ENCODE results near the gene MED15.

Gene MED15

GRCh38 chr22:20613301-20613700 is 105.9 kb downstream of the MED15 start:
- H2AK5ac ChIP-seq (ENCODE audit: low read length), result no peak overlapping the region
- no peak overlapping the region for H3K4me3 ChIP-seq (ENCODE audit: low read depth, low read length)
- H2BK5ac ChIP-seq (ENCODE audit: low read depth, low read length, poor library complexity), result no peak overlapping the region
- no peak overlapping the region for H3K9ac ChIP-seq (ENCODE audit: low read length)
- no peak overlapping the region for H2BK12ac ChIP-seq (ENCODE audit: low read length)
- H4K8ac ChIP-seq (ENCODE audit: low read depth, low read length), result no peak overlapping the region
- DNase-seq, result no peak
- no peaks in the 10 kb centered on the region for H3K4me1 ChIP-seq (ENCODE audit: control insufficient read depth in 1 of 2, insufficient read depth in 2 of 2, low read length in 2 of 2)
- no peaks in the 10 kb centered on the region for H3K27me3 ChIP-seq (ENCODE audit: insufficient read depth, low read length)
- no CpG with 5 or more reads among the region's 6 CpGs for WGBS (ENCODE audit: extremely low coverage, insufficient coverage, insufficient read length)
- H3K36me3 ChIP-seq (ENCODE audit: control insufficient read depth in 1 of 2, insufficient read depth in 2 of 2, low read length in 2 of 2), result no peaks in the 10 kb centered on the region
- H3K14ac ChIP-seq (ENCODE audit: low read length), result no peak overlapping the region
- peaks cover 2% of the 10 kb centered on the region for H3K9me3 ChIP-seq (ENCODE audit: insufficient read depth, low read depth, low read length)
- H3K27ac ChIP-seq (ENCODE audit: low read depth, low read length), result no peak overlapping the region
- peaks cover 2% of the 10 kb centered on the region for H3K79me2 ChIP-seq (ENCODE audit: control insufficient read depth, insufficient read depth, low read length, poor library complexity)
- no peak overlapping the region for H3K18ac ChIP-seq (ENCODE audit: low read length)
- no peak overlapping the region for H4K12ac ChIP-seq (ENCODE audit: low read depth, low read length)
- H2BK120ac ChIP-seq (ENCODE audit: insufficient read depth, low read length, poor library complexity), result no peak overlapping the region
- H4K91ac ChIP-seq (ENCODE audit: low read depth, low read length), result no peak overlapping the region
- no peak overlapping the region for H3K23ac ChIP-seq (ENCODE audit: low read length)
- H3K4ac ChIP-seq (ENCODE audit: low read depth, low read length), result no peak overlapping the region
- H3K4me2 ChIP-seq (ENCODE audit: low read length), result no peak overlapping the region
- no peak overlapping the region for H2AFZ ChIP-seq (ENCODE audit: insufficient read depth, low read length, poor library complexity)
- no peaks in the 10 kb centered on the region for H3K79me1 ChIP-seq (ENCODE audit: low read length)

GRCh38 chr22:20615021-20615420 is 107.6 kb downstream of the MED15 start:
- H3K79me1 ChIP-seq (ENCODE audit: low read length), result no peaks in the 10 kb centered on the region
- no peaks in the 10 kb centered on the region for H3K27me3 ChIP-seq (ENCODE audit: insufficient read depth, low read length)
- no peak overlapping the region for H3K4ac ChIP-seq (ENCODE audit: low read depth, low read length)
- no peaks in the 10 kb centered on the region for H3K4me1 ChIP-seq (ENCODE audit: control insufficient read depth in 1 of 2, insufficient read depth in 2 of 2, low read length in 2 of 2)
- H3K18ac ChIP-seq (ENCODE audit: low read length), result no peak overlapping the region
- H3K4me2 ChIP-seq (ENCODE audit: low read length), result no peak overlapping the region
- WGBS (ENCODE audit: extremely low coverage, insufficient coverage, insufficient read length), result no CpG with 5 or more reads among the region's 6 CpGs
- no peak overlapping the region for H4K12ac ChIP-seq (ENCODE audit: low read depth, low read length)
- no peak overlapping the region for H3K4me3 ChIP-seq (ENCODE audit: low read depth, low read length)
- H2AFZ ChIP-seq (ENCODE audit: insufficient read depth, low read length, poor library complexity), result no peak overlapping the region
- no peaks in the 10 kb centered on the region for H3K36me3 ChIP-seq (ENCODE audit: control insufficient read depth in 1 of 2, insufficient read depth in 2 of 2, low read length in 2 of 2)
- no peak overlapping the region for H3K23ac ChIP-seq (ENCODE audit: low read length)
- H4K91ac ChIP-seq (ENCODE audit: low read depth, low read length), result no peak overlapping the region
- H2BK5ac ChIP-seq (ENCODE audit: low read depth, low read length, poor library complexity), result no peak overlapping the region
- H3K9ac ChIP-seq (ENCODE audit: low read length), result no peak overlapping the region
- no peak overlapping the region for H2AK5ac ChIP-seq (ENCODE audit: low read length)
- no peak overlapping the region for H2BK120ac ChIP-seq (ENCODE audit: insufficient read depth, low read length, poor library complexity)
- DNase-seq, result no peak
- H3K27ac ChIP-seq (ENCODE audit: low read depth, low read length), result no peak overlapping the region
- no peak overlapping the region for H4K8ac ChIP-seq (ENCODE audit: low read depth, low read length)
- H2BK12ac ChIP-seq (ENCODE audit: low read length), result no peak overlapping the region
- H3K79me2 ChIP-seq (ENCODE audit: control insufficient read depth, insufficient read depth, low read length, poor library complexity), result peaks cover 2% of the 10 kb centered on the region
- no peak overlapping the region for H3K14ac ChIP-seq (ENCODE audit: low read length)
- H3K9me3 ChIP-seq (ENCODE audit: insufficient read depth, low read depth, low read length), result peaks cover 2% of the 10 kb centered on the region

- H2AK5ac ChIP-seq (ENCODE audit: low read length), result no peak overlapping the region
- no peak overlapping the region for H4K8ac ChIP-seq (ENCODE audit: low read depth, low read length)
- no peak overlapping the region for H3K4me3 ChIP-seq (ENCODE audit: low read depth, low read length)
- H4K91ac ChIP-seq (ENCODE audit: low read depth, low read length), result no peak overlapping the region
- H2BK12ac ChIP-seq (ENCODE audit: low read length), result no peak overlapping the region
- H3K23ac ChIP-seq (ENCODE audit: low read length), result no peak overlapping the region
- H2BK120ac ChIP-seq (ENCODE audit: insufficient read depth, low read length, poor library complexity), result no peak overlapping the region
- peaks cover 2% of the 10 kb centered on the region for H3K79me2 ChIP-seq (ENCODE audit: control insufficient read depth, insufficient read depth, low read length, poor library complexity)
- H3K18ac ChIP-seq (ENCODE audit: low read length), result no peak overlapping the region
- no peaks in the 10 kb centered on the region for H3K27me3 ChIP-seq (ENCODE audit: insufficient read depth, low read length)
- peak; percentile 23 to 38 for DNase-seq
- no peak overlapping the region for H3K4ac ChIP-seq (ENCODE audit: low read depth, low read length)
- peaks cover 2% of the 10 kb centered on the region for H3K9me3 ChIP-seq (ENCODE audit: insufficient read depth, low read depth, low read length)
- no peak overlapping the region for H3K4me2 ChIP-seq (ENCODE audit: low read length)
- no peak overlapping the region for H3K9ac ChIP-seq (ENCODE audit: low read length)
- H3K36me3 ChIP-seq (ENCODE audit: control insufficient read depth in 1 of 2, insufficient read depth in 2 of 2, low read length in 2 of 2), result no peaks in the 10 kb centered on the region
- no peak overlapping the region for H4K12ac ChIP-seq (ENCODE audit: low read depth, low read length)
- no peak overlapping the region for H3K27ac ChIP-seq (ENCODE audit: low read depth, low read length)
- no peak overlapping the region for H3K14ac ChIP-seq (ENCODE audit: low read length)
- no CpG with 5 or more reads among the region's 19 CpGs for WGBS (ENCODE audit: extremely low coverage, insufficient coverage, insufficient read length)
- H3K4me1 ChIP-seq (ENCODE audit: control insufficient read depth in 1 of 2, insufficient read depth in 2 of 2, low read length in 2 of 2), result no peaks in the 10 kb centered on the region
- H2BK5ac ChIP-seq (ENCODE audit: low read depth, low read length, poor library complexity), result no peak overlapping the region
- no peaks in the 10 kb centered on the region for H3K79me1 ChIP-seq (ENCODE audit: low read length)
- H2AFZ ChIP-seq (ENCODE audit: insufficient read depth, low read length, poor library complexity), result no peak overlapping the region
These were observed 108.4 kb downstream of the MED15 start for GRCh38 chr22:20615533-20616450.

GRCh38 chr22:20616451-20617043 is 109.1 kb downstream of the MED15 start:
- Histone ChIP-seq H3K36me3 (ENCODE audit: control insufficient read depth in 1 of 2, insufficient read depth in 2 of 2, low read length in 2 of 2) (no peaks in the 10 kb centered on the region), H2AK5ac (ENCODE audit: low read length) (no peak overlapping the region)
- DNase-seq, result no peak

More at GRCh38 chr22:20616451-20617043, 109.1 kb downstream of the MED15 start:
- H3K14ac ChIP-seq (ENCODE audit: low read length), result no peak overlapping the region
- no peak overlapping the region for H3K27ac ChIP-seq (ENCODE audit: low read depth, low read length)
- H4K12ac ChIP-seq (ENCODE audit: low read depth, low read length), result no peak overlapping the region
- H4K8ac ChIP-seq (ENCODE audit: low read depth, low read length), result no peak overlapping the region
- H4K91ac ChIP-seq (ENCODE audit: low read depth, low read length), result no peak overlapping the region
- no peaks in the 10 kb centered on the region for H3K4me1 ChIP-seq (ENCODE audit: control insufficient read depth in 1 of 2, insufficient read depth in 2 of 2, low read length in 2 of 2)
- H3K4me2 ChIP-seq (ENCODE audit: low read length), result no peak overlapping the region
- no peak overlapping the region for H2AFZ ChIP-seq (ENCODE audit: insufficient read depth, low read length, poor library complexity)
- H3K27me3 ChIP-seq (ENCODE audit: insufficient read depth, low read length), result no peaks in the 10 kb centered on the region
- H3K79me2 ChIP-seq (ENCODE audit: control insufficient read depth, insufficient read depth, low read length, poor library complexity), result peaks cover 2% of the 10 kb centered on the region
- H3K4me3 ChIP-seq (ENCODE audit: low read depth, low read length), result no peak overlapping the region
- H3K9me3 ChIP-seq (ENCODE audit: insufficient read depth, low read depth, low read length), result peaks cover 2% of the 10 kb centered on the region
- H3K79me1 ChIP-seq (ENCODE audit: low read length), result no peaks in the 10 kb centered on the region
- no CpG with 5 or more reads among the region's 10 CpGs for WGBS (ENCODE audit: extremely low coverage, insufficient coverage, insufficient read length)
- H2BK120ac ChIP-seq (ENCODE audit: insufficient read depth, low read length, poor library complexity), result no peak overlapping the region
- H3K4ac ChIP-seq (ENCODE audit: low read depth, low read length), result no peak overlapping the region
- no peak overlapping the region for H2BK5ac ChIP-seq (ENCODE audit: low read depth, low read length, poor library complexity)
- no peak overlapping the region for H3K23ac ChIP-seq (ENCODE audit: low read length)
- no peak overlapping the region for H2BK12ac ChIP-seq (ENCODE audit: low read length)
- no peak overlapping the region for H3K9ac ChIP-seq (ENCODE audit: low read length)
- no peak overlapping the region for H3K18ac ChIP-seq (ENCODE audit: low read length)
